ENCODE data around the gene AGFG1. TPM values are rescaled to one million over a fixed set of nuclear protein-coding genes. Genes with fewer than 3 reads are reported as not detected.
"Not testable (repeated sequence)": the region's sequence is repeated elsewhere in the genome, so short reads cannot be mapped to it uniquely, and the experiment has no call there.

Gene AGFG1
- polyA plus RNA-seq, 4 donors = 70.8 to 80.9 (median 73.7) TPM

GRCh38 chr2:227527351-227527750 is 55.4 kb downstream of the AGFG1 start:
- no peak for DNase-seq (ENCODE audit: low read depth in 4 of 4, low spot score in 3 of 4)

DNA sequence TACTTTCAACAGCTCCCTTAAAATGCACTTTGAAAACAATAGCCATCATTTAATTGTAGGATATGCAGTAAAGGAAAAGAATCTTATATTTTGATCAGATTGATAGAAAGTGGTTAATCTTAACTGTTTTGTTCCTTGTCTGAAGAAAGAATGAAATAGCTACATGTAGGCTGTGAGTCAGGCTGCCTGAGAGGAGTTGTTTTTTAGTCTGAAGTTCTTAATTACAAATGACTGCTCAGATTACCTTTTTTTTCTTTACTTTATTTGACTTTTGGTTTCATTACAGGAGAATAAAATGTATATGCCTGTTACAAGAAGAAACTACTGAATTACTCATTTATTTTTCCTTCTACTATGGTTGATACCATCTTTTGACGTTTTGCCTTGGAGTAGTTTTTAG is 56.8 kb downstream of the AGFG1 start:
- no peak for DNase-seq (ENCODE audit: low read depth in 4 of 4, low spot score in 3 of 4)

GRCh38 chr2:227529871-227530270 is 57.9 kb downstream of the AGFG1 start:
- DNase-seq (ENCODE audit: low read depth in 4 of 4, low spot score in 3 of 4) = no peak

DNA sequence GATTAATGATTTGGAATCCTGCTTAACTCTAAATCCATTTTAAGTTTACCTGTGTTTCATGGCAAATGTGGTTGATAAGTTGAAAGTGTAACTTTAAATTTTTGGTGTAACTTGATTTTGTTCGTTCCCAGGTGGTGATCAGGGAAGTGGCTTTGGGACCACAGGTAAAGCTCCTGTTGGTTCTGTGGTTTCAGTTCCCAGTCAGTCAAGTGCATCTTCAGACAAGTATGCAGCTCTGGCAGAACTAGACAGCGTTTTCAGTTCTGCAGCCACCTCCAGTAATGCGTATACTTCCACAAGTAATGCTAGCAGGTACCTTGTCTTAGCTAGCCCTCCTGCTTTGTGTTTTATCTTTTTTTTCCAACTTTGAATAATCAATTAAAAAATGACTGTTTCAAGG is 62.8 kb downstream of the AGFG1 start:
- DNase-seq (ENCODE audit: low read depth in 4 of 4, low spot score in 3 of 4) = no peak

DNA sequence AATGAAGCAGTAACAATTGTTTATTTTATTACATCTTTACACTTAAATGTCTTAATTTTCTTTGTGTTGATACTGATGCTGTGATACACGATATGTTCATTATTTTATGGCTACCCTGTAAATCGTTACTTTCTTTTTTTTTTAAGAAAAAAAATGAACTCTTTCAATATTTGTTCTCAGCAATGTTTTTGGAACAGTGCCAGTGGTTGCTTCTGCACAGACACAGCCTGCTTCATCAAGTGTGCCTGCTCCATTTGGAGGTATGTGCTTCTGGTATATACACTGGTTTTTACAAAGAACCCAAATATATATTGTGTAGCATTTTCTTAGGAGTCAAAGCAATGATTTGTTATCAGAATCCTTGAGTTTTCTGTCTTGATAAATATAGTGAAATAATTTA is 64.5 kb downstream of the AGFG1 start:
- DNase-seq (ENCODE audit: low read depth in 4 of 4, low spot score in 3 of 4) = no peak

- no peak for DNase-seq (ENCODE audit: low read depth in 4 of 4, low spot score in 3 of 4)
Measured at GRCh38 chr2:227539465-227539956, 67.6 kb downstream of the AGFG1 start.

- DNase-seq (ENCODE audit: low read depth in 4 of 4, low spot score in 3 of 4) = not testable (repeated sequence)
Measured at GRCh38 chr2:227540352-227540751, 68.4 kb downstream of the AGFG1 start.

- DNase-seq (ENCODE audit: low read depth in 4 of 4, low spot score in 3 of 4) = no peak
Measured at GRCh38 chr2:227545990-227546389, 74.0 kb downstream of the AGFG1 start.

GRCh38 chr2:227551836-227552235 is 79.9 kb downstream of the AGFG1 start:
- no peak for DNase-seq (ENCODE audit: low read depth in 4 of 4, low spot score in 3 of 4)

DNA sequence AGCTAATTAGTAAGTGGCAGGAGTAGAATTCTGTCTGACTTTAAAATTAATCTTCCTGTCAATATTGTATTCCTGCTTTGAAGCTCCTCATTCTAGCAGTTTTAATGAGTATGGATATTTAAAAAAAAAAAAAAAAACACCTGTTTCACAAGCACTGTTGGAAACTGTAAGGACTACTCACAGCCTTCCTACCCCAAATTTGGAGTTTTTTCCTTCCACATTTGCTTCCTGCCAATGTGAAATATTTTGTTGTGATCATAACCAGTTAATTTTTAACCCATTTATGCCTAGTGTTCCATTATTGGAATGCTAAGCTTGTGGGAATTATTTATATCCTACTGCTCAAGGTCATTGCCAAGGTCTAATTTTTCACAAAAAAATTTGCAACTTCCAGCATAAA is 90.6 kb downstream of the AGFG1 start:
- DNase-seq (ENCODE audit: low read depth in 4 of 4, low spot score in 3 of 4) = no peak

DNA sequence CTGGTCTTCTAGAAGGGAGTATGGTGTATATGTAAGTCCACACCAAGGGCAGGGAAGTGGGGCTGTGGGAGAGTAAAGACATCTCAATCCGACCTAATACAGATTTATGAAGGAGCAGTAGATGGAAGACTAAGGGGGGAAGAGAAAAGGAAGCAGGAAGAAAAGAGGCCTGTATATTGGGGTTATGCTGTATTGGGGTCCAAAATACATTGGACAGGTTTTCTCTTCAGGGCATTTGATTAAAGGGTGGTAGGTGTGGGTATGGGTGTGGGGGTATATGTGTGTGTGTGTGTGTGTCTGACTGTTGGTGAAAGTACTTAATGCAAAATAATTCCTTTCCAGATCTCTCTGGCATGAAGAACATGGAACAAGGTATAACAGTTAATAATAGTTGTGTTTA is 93.1 kb downstream of the AGFG1 start:
- no peak for DNase-seq (ENCODE audit: low read depth in 4 of 4, low spot score in 3 of 4)

DNA sequence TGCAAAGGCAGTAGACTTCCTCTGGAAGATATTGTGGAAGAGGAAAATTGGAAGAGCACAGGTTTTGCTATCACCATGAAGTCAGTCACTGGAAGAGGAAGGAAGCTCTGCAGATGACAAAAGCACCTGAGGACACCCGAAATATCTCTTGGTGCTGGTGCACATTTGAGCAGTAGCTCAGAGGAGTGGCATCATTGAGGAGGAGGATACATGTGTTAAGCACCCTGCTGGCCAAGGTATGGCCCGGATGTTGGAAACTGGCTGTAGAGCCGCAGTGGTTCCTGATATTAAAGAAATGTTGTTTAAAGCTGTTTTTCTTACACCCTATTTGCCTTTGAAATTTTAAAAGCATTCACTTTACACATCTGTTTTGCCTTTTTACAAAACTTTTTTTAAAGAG is 94.1 kb downstream of the AGFG1 start:
- no peak for DNase-seq (ENCODE audit: low read depth in 4 of 4, low spot score in 3 of 4)

DNA sequence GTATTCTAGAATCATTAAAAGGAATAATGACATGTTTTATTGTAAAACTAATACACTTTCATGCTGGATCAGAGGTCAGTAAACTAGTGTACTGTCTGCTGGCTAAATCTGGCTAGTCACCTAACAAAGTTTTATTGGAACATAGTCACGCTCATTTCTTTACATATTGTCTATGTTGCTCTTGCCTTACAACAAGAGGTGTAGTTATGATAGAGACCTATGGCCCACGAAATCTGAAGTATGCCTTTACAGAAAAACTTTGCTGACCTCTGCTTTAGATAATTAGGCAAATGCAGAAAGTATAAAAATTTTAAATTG is 96.9 kb downstream of the AGFG1 start:
- DNase-seq (ENCODE audit: low read depth in 4 of 4, low spot score in 3 of 4) = no peak

- DNase-seq (ENCODE audit: low read depth in 4 of 4, low spot score in 3 of 4) = no peak
Measured at GRCh38 chr2:227570615-227571014, 98.7 kb downstream of the AGFG1 start.

DNA sequence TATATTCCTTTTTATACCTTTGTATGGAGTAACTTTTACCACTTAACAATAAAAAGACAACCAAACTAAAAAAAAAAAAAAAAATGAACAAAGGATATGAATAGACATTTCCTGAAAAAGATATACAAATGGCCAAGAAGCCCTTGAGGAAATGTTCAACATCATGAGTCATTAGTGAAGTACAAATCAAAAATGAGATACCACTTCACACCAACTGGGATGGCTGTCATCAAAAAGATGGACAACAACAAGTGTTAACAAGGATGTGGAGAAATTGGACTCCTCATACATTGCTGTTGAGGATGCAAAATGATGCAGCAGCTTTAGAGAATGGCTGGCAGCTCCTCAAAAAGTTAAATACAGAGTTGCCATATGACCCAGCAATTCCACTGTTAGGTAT is 104.2 kb downstream of the AGFG1 start:
- DNase-seq (ENCODE audit: low read depth in 4 of 4, low spot score in 3 of 4) = no peak

GRCh38 chr2:227576812-227577211 is 104.9 kb downstream of the AGFG1 start:
- DNase-seq (ENCODE audit: low read depth in 4 of 4, low spot score in 3 of 4) = no peak

- DNase-seq (ENCODE audit: low read depth in 4 of 4, low spot score in 3 of 4) = no peak
Measured at GRCh38 chr2:227577555-227577954, 105.6 kb downstream of the AGFG1 start.

DNA sequence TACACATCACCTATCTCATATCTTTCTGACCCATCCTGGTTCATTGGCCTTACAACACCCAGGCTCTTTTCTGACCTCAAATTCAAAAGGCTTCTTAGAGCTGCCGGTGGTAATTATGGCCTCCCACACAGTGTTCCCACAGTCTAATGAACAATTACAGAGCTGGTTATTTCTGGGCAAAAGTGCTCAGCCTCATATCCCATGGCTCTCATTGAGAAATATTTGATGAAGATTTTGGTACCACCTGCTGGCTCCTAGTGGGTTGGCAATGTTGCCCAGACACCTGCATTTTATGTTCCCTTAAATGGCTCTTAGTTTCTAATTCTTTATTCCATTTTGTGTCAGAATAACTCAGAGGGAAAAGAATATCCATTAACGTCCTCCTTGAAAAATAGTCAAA is 106.7 kb downstream of the AGFG1 start:
- DNase-seq (ENCODE audit: low read depth in 4 of 4, low spot score in 3 of 4) = no peak

GRCh38 chr2:227579791-227580190 is 107.8 kb downstream of the AGFG1 start:
- DNase-seq (ENCODE audit: low read depth in 4 of 4, low spot score in 3 of 4) = no peak

GRCh38 chr2:227582369-227582768 is 110.4 kb downstream of the AGFG1 start:
- no peak for DNase-seq (ENCODE audit: low read depth in 4 of 4, low spot score in 3 of 4)

- DNase-seq (ENCODE audit: low read depth in 4 of 4, low spot score in 3 of 4) = no peak
Measured at GRCh38 chr2:227592694-227593387, 120.9 kb downstream of the AGFG1 start.

DNA sequence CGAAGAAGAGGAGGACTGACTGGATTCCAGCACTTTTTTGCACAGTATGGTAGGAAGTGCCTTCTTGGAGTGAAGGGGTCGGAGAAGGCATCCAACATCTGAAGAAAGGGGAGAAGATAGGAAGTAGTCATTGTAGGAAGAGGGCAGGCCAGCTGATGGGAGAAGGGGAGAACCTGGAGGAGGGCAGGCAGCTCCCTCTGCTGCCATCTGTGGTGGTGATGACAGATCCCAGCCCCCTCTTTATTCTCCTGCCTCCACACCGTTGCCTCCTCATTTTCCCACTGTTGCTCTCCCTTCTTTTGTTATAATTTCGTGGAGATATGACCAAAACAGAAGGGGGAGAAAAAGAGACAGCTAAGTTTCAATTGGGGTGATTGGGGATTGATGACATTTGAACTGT is 123.8 kb downstream of the AGFG1 start:
- no peak for DNase-seq (ENCODE audit: low read depth in 4 of 4, low spot score in 3 of 4)

DNA sequence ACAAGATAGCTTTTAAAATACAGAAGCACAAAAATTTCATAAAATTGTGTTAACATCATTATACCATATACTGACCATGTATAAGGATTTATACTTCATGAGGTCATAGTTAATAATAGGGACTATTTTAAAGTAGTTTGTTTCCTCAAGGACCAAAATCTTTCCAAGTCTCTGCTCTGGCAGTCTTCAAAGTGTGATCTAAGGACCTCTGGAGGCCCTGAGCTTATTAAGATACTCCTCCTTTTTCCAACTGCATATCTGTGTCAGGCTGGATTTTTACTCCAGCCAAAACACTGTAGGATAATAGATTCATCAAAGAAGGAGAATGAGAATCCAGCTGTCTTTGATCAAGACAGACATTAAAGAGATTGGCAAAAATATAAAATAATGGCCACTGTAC is 125.1 kb downstream of the AGFG1 start:
- DNase-seq (ENCODE audit: low read depth in 4 of 4, low spot score in 3 of 4) = no peak

Data from right renal pelvis (tissue), 4 donors.